ENCODE measurements around the gene BLVRB. TPM values are rescaled to one million over a fixed set of nuclear protein-coding genes. Genes with fewer than 3 reads are reported as not detected.
"Not testable (repeated sequence)": the region's sequence is repeated elsewhere in the genome, so short reads cannot be mapped to it uniquely, and the experiment has no call there.

The BLVRB gene
- total RNA-seq, 1 donor from 2014 or later, result 295 TPM

DNA sequence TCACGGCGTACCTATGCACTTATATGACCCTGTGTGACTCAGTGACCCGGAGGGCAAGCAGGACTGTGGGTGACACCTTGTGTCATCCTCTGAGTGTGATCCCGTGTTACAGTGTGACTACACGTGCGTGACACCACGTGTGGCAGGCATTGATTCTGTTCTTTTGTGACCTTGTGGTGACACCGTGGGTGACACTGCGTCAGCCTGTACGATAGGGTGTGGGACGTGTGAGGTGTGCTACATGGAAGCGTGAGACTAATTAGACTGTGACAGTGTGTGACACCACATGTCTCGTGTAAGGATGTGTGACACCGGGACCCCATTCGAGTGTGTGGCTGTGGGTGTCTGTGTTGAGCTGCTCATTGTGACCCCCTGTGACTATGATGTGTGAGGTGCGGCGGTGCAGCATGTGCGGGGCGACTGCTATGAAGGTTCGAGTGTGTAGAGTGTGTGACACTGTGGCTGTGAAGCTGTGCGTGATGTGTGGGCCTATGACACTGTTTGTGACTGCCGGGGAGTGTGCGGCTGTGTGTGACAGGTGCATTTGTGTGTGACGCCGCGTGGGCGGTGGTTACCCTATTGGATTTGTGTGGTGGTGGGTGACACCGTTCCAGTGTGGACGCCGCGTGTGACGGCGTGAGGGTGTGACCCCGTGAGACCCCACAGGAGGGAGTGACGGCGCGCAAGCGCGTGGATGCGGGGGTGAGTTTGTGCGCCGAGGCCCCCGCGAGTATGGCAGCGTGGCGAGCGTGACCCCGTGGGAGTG is 857 bp upstream of the BLVRB start:
- H3K36me3 ChIP-seq, result peaks cover 0 to 3% of the 10 kb centered on the region in 2 donors
- H3K9me3 ChIP-seq, result no peaks in the 10 kb centered on the region
- peak overlapping the region; percentile 49 to 66 for H3K4me3 ChIP-seq
- no peak for DNase-seq (ENCODE audit: low spot score in 2 of 2)
- intact Hi-C loops (cut with DNase I), result loop anchor here (1.0 to 10.0 kb wide), 3 partner anchors 104 to 632 kb away; partner anchors contain the start of genes DYRK1B, MIA and RAB4B
- TF ChIP-seq, protein P1, sequence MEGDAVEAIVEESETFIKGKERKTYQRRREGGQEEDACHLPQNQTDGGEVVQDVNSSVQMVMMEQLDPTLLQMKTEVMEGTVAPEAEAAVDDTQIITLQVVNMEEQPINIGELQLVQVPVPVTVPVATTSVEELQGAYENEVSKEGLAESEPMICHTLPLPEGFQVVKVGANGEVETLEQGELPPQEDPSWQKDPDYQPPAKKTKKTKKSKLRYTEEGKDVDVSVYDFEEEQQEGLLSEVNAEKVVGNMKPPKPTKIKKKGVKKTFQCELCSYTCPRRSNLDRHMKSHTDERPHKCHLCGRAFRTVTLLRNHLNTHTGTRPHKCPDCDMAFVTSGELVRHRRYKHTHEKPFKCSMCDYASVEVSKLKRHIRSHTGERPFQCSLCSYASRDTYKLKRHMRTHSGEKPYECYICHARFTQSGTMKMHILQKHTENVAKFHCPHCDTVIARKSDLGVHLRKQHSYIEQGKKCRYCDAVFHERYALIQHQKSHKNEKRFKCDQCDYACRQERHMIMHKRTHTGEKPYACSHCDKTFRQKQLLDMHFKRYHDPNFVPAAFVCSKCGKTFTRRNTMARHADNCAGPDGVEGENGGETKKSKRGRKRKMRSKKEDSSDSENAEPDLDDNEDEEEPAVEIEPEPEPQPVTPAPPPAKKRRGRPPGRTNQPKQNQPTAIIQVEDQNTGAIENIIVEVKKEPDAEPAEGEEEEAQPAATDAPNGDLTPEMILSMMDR (IDR thresholded peaks at IDR 0.05), result no peak
- H3K27ac ChIP-seq, result peak overlapping the region in 1 of 2 donors; percentile 17
- peaks cover 5 to 22% of the 10 kb centered on the region in 2 donors for H3K4me1 ChIP-seq
- no peaks in the 10 kb centered on the region for H3K27me3 ChIP-seq

DNA sequence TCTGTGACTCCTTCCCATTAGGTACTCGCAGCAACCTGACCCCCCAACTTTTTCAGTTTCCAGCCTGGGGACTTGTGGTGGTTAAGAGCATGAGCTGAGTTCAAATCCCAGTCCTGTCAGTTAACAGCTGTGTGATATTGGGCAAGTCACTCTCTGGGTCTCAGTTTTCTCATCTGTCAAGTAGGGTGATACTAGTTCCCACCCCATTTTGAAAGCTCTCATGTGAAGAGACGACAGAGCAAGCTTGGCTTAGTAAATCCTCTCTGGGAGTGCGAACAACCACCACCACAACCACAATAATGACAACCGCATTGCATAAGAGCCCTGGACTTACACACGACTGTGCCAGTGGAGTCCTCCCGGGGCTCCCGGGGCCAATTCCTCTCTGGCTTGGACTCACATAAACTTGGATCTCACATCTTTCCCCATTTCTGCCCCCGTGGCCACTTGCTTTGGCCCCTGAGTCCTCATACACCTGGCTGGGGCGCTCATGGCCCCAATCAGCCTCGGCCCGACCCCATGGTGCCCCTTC is 454 bp downstream of the BLVRB start:
- no peak for DNase-seq (ENCODE audit: low spot score in 2 of 2)
- Histone ChIP-seq H3K9me3 (no peaks in the 10 kb centered on the region), H3K36me3 (peaks cover 0 to 4% of the 10 kb centered on the region in 2 donors), H3K27me3 (no peaks in the 10 kb centered on the region), H3K4me1 (peaks cover 5 to 22% of the 10 kb centered on the region in 2 donors), H3K27ac (peak overlapping the region; percentile 80 to 86), H3K4me3 (peak overlapping the region; percentile 68 to 92)
- intact Hi-C loops (cut with DNase I), result loop anchor here (1.0 to 10.0 kb wide), 7 partner anchors 21 to 630 kb away; partner anchors contain the start of genes DYRK1B, MIA, RAB4B and SERTAD3
- TF ChIP-seq, protein P1 (IDR thresholded peaks at IDR 0.05), result no peak

DNA sequence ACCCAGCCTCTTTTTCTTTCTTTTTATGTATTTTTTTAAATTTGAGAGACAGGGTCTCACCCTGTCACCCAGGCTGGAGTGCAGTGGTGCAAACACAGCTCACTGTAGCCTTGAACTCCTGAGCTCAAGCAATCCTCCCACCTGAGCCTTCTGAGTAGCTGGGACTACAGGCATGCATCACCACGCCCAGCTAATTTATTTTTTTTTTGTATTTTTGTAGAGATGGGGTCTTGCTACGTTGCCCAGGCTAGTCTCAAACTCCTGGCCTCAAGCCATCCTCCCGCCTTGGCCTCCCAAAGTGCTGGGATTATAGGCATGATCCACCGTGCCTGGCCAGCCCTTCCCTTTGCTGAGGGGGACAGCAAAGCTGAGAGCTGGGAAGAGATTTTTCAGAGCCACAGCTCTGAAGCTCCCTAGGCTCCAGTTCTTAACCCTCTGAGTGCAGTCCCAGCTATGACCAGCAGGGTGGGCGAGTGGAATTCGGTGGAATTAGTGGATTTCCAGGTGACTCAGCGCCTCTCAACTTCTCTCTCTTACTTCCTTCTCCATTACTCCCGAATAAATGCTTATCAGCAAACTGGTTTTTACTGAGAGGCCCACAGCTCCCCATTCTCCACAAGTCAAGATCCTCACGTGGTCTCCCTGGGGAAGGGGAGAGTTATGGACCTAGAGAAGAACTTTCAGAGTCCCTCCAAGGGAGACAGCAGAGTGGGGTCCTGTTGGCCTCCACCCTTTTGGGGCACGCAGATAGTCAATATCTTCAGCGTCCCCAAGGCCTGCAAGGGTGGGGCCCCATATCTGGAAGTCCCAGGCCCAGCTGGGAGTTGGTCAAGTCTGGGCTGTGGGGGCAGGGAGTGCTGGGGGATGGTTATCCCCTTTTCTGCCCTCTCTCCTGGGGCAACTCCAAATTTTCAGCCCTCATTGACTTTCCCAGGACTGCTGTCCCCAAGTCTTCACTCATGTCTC is 1.2 kb downstream of the BLVRB start:
- peak overlapping the region; percentile 68 to 92 for H3K4me3 ChIP-seq
- H3K9me3 ChIP-seq, result no peaks in the 10 kb centered on the region
- peak overlapping the region; percentile 80 to 86 for H3K27ac ChIP-seq
- H3K27me3 ChIP-seq, result no peaks in the 10 kb centered on the region
- intact Hi-C loops (cut with DNase I), result loop anchor here (1.0 to 10.0 kb wide), 8 partner anchors 20 to 630 kb away; partner anchors contain the start of genes C19orf47, DYRK1B, MIA and PLD3
- H3K4me1 ChIP-seq, result peaks cover 5 to 22% of the 10 kb centered on the region in 2 donors
- DNase-seq (ENCODE audit: low spot score in 2 of 2), result peak; percentile 56 to 95
- peaks cover 0 to 4% of the 10 kb centered on the region in 2 donors for H3K36me3 ChIP-seq
- TF ChIP-seq, protein P1 (IDR thresholded peaks at IDR 0.05), result peak; percentile 86 to 90 (median 89)

DNA sequence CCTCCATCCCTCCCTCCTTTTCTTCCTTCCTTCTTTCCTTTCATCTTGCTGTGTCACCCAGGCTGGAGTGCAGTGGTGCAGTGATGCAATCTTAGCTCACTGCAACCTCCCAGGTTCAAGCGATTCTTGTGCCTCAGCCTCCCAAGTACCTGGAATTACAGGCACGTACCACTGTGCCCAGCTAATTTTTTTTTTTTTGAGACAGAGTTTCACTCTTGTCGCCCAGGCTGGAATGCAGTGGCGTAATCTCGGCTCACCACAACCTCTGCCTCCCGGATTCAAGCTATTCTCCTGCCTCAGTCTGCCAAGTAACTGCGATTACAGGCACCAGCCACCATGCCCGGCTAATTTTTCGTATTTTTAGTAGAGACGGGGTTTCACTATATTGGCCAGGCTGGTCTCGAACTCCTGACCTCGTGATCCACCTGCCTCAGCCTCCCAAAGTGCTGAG is 1.9 kb downstream of the BLVRB start:
- peak overlapping the region; percentile 80 to 86 for H3K27ac ChIP-seq
- not testable (repeated sequence) for H3K9me3 ChIP-seq; DNase-seq (ENCODE audit: low spot score in 2 of 2); H3K36me3 ChIP-seq; H3K27me3 ChIP-seq
- peak overlapping the region; percentile 25 to 92 for H3K4me3 ChIP-seq
- intact Hi-C loops (cut with DNase I), result loop anchor here (2.0 to 10.0 kb wide), 5 partner anchors 65 to 629 kb away; partner anchors contain the start of genes C19orf47, DYRK1B, MIA and PLD3
- H3K4me1 ChIP-seq, result peaks cover 5 to 22% of the 10 kb centered on the region in 2 donors

DNA sequence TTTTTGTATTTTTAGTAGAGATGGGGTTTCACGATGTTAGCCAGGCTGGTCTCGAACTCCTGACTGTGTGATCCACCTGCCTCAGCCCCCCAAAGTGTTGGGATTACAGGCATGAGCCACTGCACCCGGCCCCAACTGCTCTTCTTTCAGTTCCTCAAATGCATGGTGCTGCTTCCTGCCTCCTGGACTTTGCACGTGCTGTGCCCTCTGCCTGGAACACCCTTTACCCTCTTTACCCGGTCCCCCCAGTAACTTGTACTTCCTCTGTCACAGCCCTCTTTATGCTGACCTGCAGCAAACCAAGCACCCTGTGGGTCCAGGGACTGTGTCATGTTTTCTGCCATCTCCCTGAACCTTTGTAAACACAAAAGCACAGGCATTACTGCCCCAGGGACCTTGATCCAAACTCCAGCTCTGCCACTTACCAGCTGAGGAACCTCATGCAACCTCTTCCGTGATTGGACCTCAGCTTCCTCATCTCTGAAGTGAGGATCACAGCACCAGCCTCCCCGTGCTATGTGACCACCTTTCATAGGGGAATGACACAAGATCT is 3.8 kb downstream of the BLVRB start:
- Histone ChIP-seq H3K4me1 (peaks cover 5 to 16% of the 10 kb centered on the region in 2 donors), H3K27ac (no peak overlapping the region), H3K36me3 (peaks cover 14 to 17% of the 10 kb centered on the region in 2 donors), H3K27me3 (no peaks in the 10 kb centered on the region), H3K9me3 (no peaks in the 10 kb centered on the region), H3K4me3 (no peak overlapping the region)
- TF ChIP-seq, protein P1 (IDR thresholded peaks at IDR 0.05), result no peak
- peak in 1 of 2 donors; percentile 72 for DNase-seq (ENCODE audit: low spot score in 2 of 2)
- intact Hi-C loops (cut with DNase I), result loop anchor here (5.0 to 10.0 kb wide), 3 partner anchors 114 to 627 kb away; partner anchors contain the start of genes C19orf47, DYRK1B, MIA and PLD3
